HepG2 (cell line): ENCODE measurements around the gene PPIA. TPM values are rescaled to one million over a fixed set of nuclear protein-coding genes. Genes with fewer than 3 reads are reported as not detected.

Experiments used
- CAMTA2 ChIP-seq: sonication (generic); formaldehyde crosslinking; IDR thresholded peaks from 2 replicates; pipeline ENCODE4 v1.4.0; 2020; ENCODE audit warnings: mild to moderate bottlenecking, missing genetic modification reagents, borderline replicate concordance
- DNMT1 ChIP-seq: sonication (generic); formaldehyde crosslinking; IDR thresholded peaks from 2 replicates; pipeline ENCODE4 v1.5.1; 2020; ENCODE audit warnings: mild to moderate bottlenecking, missing genetic modification reagents
- FOXA3 ChIP-seq: IDR thresholded peaks from 2 replicates; pipeline ENCODE4 v1.6.1; 2016; ENCODE audit warnings: missing genetic modification reagents, missing compliant biosample characterization
- KAT2B ChIP-seq: fragments of 150-350 bp; IDR thresholded peaks from 2 replicates; pipeline ENCODE4 v1.6.1; 2014; ENCODE audit warnings: low read depth, low read length, borderline replicate concordance
- MZF1 ChIP-seq: sonication (generic); formaldehyde crosslinking; IDR thresholded peaks from 2 replicates; pipeline ENCODE4 v1.8.1; 2023; ENCODE audit warnings: mild to moderate bottlenecking, missing genetic modification reagents, borderline replicate concordance
- NCOA5 ChIP-seq: sonication (generic); formaldehyde crosslinking; IDR thresholded peaks from 2 replicates; pipeline ENCODE4 v1.4.0; 2020; ENCODE audit warnings: missing genetic modification reagents
- RBAK ChIP-seq: sonication (generic); formaldehyde crosslinking; IDR thresholded peaks from 2 replicates; pipeline ENCODE4 v1.5.1; 2020; ENCODE audit warnings: mild to moderate bottlenecking, missing genetic modification reagents
- SP140L ChIP-seq: sonication (generic); formaldehyde crosslinking; IDR thresholded peaks from 2 replicates; pipeline ENCODE4 v1.4.0; 2020; ENCODE audit warnings: missing genetic modification reagents, borderline replicate concordance
- ZNF546 ChIP-seq: sonication (generic); formaldehyde crosslinking; conservative IDR thresholded peaks from 2 replicates; pipeline ENCODE4 v1.8.1; 2023; ENCODE audit warnings: mild to moderate bottlenecking, missing genetic modification reagents
- ZNF549 ChIP-seq: sonication (generic); formaldehyde crosslinking; IDR thresholded peaks from 2 replicates; pipeline ENCODE4 v1.5.0; 2020; ENCODE audit warnings: missing genetic modification reagents
- polyA plus RNA-seq, 8 experiments: library from polyadenylated mRNA; depleted of rRNA in 3 of 8; stranded (reverse) in 7 of 8; unstranded in 1 of 8; fragments of >200 nt; fragmentation: Illumina TruSeq in 4 of 8; extraction: Trizol in 4 of 8; gene quantifications; 2 replicates each; pipeline versions ENCODE4 v1.2.1 to v1.2.3, GENCODE V29; 2011 to 2016; ENCODE audit warnings: low read depth in 4 of 8, missing spikeins in 1 of 8, mixed read lengths in 1 of 8; ENCODE audit not compliant: insufficient read depth in 1 of 8
- total RNA-seq, 5 experiments: library from RNA; depleted of rRNA; stranded (reverse); fragments of >200 nt; fragmentation: Illumina TruSeq; extraction: Trizol; gene quantifications; 2 replicates each; pipeline ENCODE4 v1.2.3, GENCODE V29; 2016; ENCODE audit warnings: low read depth in 1 of 5
- TF ChIP-seq, protein P1 (sequence below), 2 experiments: sonication (generic) in 1 of 2; formaldehyde crosslinking in 1 of 2; IDR thresholded peaks; 2 replicates each; pipeline versions ENCODE4 v1.4.0 to v1.6.1; 2018 to 2020; ENCODE audit warnings: missing genetic modification reagents in 2 of 2, borderline replicate concordance in 1 of 2, low read depth in 1 of 2, mild to moderate bottlenecking in 1 of 2, missing biosample characterization in 1 of 2
- TF ChIP-seq, protein P2 (sequence below): sonication (generic); formaldehyde crosslinking; IDR thresholded peaks from 2 replicates; pipeline ENCODE4 v1.8.0; 2022; ENCODE audit warnings: missing genetic modification reagents, mild to moderate bottlenecking, borderline replicate concordance
- TF ChIP-seq, protein P3 (sequence below): sonication (generic); formaldehyde crosslinking; IDR thresholded peaks from 2 replicates; pipeline ENCODE4 v1.4.0; 2020; ENCODE audit warnings: missing genetic modification reagents, mild to moderate bottlenecking, borderline replicate concordance
- TF ChIP-seq, protein P4 (sequence below): sonication (generic); formaldehyde crosslinking; IDR thresholded peaks from 2 replicates; pipeline ENCODE4 v1.5.0; 2020; ENCODE audit warnings: mild to moderate bottlenecking, missing genetic modification reagents
- TF ChIP-seq, protein P5 (sequence below): sonication (generic); formaldehyde crosslinking; IDR thresholded peaks from 2 replicates; pipeline ENCODE4 v1.5.1; 2020; ENCODE audit warnings: mild to moderate bottlenecking, missing genetic modification reagents, borderline replicate concordance

Gene PPIA
- total and polyA plus RNA-seq, 2 of the 13 experiments (the other 11 are each of a cell fraction or from before 2014, with no cell fraction given), result 2,268 to 3,010 TPM

DNA sequence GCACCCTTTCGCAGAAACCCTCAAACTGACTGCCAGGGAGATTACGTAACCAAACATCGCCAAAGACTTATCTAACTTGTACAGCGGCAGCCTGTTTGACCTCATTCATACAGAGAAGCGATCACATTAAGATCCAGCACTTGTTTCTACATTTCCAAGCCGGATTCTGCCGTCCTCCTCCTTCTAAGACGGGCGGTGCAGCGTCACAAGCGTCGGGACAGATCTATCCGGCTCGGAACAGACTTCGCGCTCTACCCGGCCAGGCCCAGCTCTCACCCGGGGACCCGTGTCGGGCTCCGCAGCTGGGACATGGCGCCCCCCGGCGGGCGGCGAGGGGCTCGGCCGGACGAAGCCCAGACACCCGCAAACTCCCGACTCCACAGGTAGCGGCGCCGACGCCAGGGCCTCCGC lies 51.0 kb downstream of the PPIA start (continued):
- TF ChIP-seq, protein P1, sequence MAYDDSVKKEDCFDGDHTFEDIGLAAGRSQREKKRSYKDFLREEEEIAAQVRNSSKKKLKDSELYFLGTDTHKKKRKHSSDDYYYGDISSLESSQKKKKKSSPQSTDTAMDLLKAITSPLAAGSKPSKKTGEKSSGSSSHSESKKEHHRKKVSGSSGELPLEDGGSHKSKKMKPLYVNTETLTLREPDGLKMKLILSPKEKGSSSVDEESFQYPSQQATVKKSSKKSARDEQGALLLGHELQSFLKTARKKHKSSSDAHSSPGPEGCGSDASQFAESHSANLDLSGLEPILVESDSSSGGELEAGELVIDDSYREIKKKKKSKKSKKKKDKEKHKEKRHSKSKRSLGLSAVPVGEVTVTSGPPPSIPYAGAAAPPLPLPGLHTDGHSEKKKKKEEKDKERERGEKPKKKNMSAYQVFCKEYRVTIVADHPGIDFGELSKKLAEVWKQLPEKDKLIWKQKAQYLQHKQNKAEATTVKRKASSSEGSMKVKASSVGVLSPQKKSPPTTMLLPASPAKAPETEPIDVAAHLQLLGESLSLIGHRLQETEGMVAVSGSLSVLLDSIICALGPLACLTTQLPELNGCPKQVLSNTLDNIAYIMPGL (CRISPR knock-in tag; IDR thresholded peaks at IDR 0.05; ENCODE audit: borderline replicate concordance in 1 of 2, low read depth in 1 of 2), result peak; percentile 85 to 93; a peak in 3 of 4 replicates
- no peak for TF ChIP-seq ZNF549 (CRISPR knock-in tag)
- no peak; the same call in 1 of the 2 replicates for TF ChIP-seq FOXA3
- no peak for TF ChIP-seq RBAK (CRISPR knock-in tag)
- no peak for TF ChIP-seq KAT2B
- TF ChIP-seq, protein P2, sequence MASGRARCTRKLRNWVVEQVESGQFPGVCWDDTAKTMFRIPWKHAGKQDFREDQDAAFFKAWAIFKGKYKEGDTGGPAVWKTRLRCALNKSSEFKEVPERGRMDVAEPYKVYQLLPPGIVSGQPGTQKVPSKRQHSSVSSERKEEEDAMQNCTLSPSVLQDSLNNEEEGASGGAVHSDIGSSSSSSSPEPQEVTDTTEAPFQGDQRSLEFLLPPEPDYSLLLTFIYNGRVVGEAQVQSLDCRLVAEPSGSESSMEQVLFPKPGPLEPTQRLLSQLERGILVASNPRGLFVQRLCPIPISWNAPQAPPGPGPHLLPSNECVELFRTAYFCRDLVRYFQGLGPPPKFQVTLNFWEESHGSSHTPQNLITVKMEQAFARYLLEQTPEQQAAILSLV (CRISPR knock-in tag), result no peak
- TF ChIP-seq, protein P3, sequence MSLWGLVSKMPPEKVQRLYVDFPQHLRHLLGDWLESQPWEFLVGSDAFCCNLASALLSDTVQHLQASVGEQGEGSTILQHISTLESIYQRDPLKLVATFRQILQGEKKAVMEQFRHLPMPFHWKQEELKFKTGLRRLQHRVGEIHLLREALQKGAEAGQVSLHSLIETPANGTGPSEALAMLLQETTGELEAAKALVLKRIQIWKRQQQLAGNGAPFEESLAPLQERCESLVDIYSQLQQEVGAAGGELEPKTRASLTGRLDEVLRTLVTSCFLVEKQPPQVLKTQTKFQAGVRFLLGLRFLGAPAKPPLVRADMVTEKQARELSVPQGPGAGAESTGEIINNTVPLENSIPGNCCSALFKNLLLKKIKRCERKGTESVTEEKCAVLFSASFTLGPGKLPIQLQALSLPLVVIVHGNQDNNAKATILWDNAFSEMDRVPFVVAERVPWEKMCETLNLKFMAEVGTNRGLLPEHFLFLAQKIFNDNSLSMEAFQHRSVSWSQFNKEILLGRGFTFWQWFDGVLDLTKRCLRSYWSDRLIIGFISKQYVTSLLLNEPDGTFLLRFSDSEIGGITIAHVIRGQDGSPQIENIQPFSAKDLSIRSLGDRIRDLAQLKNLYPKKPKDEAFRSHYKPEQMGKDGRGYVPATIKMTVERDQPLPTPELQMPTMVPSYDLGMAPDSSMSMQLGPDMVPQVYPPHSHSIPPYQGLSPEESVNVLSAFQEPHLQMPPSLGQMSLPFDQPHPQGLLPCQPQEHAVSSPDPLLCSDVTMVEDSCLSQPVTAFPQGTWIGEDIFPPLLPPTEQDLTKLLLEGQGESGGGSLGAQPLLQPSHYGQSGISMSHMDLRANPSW (CRISPR knock-in tag), result no peak
- TF ChIP-seq SP140L, result no peak
- TF ChIP-seq, protein P4, sequence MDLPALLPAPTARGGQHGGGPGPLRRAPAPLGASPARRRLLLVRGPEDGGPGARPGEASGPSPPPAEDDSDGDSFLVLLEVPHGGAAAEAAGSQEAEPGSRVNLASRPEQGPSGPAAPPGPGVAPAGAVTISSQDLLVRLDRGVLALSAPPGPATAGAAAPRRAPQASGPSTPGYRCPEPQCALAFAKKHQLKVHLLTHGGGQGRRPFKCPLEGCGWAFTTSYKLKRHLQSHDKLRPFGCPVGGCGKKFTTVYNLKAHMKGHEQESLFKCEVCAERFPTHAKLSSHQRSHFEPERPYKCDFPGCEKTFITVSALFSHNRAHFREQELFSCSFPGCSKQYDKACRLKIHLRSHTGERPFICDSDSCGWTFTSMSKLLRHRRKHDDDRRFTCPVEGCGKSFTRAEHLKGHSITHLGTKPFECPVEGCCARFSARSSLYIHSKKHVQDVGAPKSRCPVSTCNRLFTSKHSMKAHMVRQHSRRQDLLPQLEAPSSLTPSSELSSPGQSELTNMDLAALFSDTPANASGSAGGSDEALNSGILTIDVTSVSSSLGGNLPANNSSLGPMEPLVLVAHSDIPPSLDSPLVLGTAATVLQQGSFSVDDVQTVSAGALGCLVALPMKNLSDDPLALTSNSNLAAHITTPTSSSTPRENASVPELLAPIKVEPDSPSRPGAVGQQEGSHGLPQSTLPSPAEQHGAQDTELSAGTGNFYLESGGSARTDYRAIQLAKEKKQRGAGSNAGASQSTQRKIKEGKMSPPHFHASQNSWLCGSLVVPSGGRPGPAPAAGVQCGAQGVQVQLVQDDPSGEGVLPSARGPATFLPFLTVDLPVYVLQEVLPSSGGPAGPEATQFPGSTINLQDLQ (CRISPR knock-in tag), result 0 out of 2 replicates have a peak, but pooled peaks have one; percentile 55
- no peak for TF ChIP-seq CAMTA2 (CRISPR knock-in tag)
- TF ChIP-seq DNMT1, result no peak
- TF ChIP-seq NCOA5, result no peak
- TF ChIP-seq, protein P5, sequence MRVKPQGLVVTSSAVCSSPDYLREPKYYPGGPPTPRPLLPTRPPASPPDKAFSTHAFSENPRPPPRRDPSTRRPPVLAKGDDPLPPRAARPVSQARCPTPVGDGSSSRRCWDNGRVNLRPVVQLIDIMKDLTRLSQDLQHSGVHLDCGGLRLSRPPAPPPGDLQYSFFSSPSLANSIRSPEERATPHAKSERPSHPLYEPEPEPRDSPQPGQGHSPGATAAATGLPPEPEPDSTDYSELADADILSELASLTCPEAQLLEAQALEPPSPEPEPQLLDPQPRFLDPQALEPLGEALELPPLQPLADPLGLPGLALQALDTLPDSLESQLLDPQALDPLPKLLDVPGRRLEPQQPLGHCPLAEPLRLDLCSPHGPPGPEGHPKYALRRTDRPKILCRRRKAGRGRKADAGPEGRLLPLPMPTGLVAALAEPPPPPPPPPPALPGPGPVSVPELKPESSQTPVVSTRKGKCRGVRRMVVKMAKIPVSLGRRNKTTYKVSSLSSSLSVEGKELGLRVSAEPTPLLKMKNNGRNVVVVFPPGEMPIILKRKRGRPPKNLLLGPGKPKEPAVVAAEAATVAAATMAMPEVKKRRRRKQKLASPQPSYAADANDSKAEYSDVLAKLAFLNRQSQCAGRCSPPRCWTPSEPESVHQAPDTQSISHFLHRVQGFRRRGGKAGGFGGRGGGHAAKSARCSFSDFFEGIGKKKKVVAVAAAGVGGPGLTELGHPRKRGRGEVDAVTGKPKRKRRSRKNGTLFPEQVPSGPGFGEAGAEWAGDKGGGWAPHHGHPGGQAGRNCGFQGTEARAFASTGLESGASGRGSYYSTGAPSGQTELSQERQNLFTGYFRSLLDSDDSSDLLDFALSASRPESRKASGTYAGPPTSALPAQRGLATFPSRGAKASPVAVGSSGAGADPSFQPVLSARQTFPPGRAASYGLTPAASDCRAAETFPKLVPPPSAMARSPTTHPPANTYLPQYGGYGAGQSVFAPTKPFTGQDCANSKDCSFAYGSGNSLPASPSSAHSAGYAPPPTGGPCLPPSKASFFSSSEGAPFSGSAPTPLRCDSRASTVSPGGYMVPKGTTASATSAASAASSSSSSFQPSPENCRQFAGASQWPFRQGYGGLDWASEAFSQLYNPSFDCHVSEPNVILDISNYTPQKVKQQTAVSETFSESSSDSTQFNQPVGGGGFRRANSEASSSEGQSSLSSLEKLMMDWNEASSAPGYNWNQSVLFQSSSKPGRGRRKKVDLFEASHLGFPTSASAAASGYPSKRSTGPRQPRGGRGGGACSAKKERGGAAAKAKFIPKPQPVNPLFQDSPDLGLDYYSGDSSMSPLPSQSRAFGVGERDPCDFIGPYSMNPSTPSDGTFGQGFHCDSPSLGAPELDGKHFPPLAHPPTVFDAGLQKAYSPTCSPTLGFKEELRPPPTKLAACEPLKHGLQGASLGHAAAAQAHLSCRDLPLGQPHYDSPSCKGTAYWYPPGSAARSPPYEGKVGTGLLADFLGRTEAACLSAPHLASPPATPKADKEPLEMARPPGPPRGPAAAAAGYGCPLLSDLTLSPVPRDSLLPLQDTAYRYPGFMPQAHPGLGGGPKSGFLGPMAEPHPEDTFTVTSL (CRISPR knock-in tag), result no peak
- no peak for TF ChIP-seq ZNF546 (CRISPR knock-in tag)
- TF ChIP-seq MZF1 (CRISPR knock-in tag), result no peak
